ENCODE results near the gene ZNF287.

The ZNF287 gene

DNA sequence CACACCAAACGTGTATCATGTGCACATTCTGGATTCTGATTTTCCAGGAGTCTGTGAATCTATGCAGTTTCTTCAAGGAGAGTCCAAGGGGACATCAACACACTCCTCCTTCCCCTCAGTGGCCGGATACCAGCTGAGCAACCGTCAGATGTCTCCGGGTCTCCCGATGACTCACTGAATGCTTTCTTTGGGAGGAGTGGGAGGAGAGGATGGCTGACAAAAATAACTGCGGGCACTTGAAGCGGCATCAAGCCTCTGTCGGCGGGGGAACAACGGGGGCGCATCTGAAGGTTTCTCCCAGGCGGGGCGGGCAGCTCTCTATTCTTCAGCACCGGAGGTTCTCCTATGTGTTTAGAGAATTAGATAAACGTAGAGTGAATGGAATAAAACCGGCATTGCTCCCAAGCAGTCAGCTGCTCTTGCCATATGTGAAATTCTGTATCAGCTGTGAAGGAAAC, 52.4 kb downstream of the ZNF287 start:
- DNase-seq (ENCODE audit: low read depth), result no peak

GRCh38 chr17:16515933-16516332, 53.1 kb downstream of the ZNF287 start:
- no peak for DNase-seq (ENCODE audit: low read depth)

DNA sequence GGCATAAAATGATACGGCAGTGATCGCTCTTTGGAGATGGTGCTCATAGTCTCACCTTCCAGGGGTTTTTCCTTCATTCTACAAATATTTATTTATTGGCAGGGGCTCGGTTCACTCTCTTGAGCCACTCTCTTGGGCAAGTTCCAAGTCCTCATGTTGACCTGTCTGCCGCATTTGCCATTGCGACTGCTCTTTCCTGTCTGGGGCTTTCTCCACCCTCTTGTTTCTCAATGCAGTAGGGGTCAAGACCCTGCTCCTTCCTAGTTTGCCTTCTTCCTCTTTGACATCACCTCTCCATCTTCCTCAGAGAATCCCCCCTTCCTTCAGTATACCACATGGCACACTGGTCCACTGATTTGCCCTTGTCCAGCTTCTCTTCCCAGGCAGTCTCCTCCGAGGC, 55.1 kb downstream of the ZNF287 start:
- DNase-seq (ENCODE audit: low read depth), result no peak

- no peak for DNase-seq (ENCODE audit: low read depth)
Observed at GRCh38 chr17:16512011-16512410, 57.0 kb downstream of the ZNF287 start.

DNA sequence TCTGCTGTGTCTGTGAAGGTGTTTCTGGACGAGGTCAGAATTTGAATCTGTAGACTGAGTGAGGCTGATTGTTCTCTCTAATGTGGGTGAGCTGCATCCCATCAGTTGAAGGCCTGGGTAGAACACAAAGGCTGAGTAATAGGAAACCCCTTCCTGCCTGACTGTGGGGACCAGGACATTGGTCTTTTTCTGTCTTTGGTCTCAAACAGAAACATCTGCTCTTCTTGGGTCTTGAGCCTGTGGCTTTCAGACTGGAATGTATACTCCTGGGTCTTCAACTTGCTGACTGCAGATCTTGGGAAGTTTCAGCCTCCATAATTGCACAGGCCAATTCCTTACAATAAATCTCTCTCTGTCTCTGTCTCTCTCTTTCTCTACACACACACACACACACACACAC, 57.4 kb downstream of the ZNF287 start:
- no peak for DNase-seq (ENCODE audit: low read depth)

DNA sequence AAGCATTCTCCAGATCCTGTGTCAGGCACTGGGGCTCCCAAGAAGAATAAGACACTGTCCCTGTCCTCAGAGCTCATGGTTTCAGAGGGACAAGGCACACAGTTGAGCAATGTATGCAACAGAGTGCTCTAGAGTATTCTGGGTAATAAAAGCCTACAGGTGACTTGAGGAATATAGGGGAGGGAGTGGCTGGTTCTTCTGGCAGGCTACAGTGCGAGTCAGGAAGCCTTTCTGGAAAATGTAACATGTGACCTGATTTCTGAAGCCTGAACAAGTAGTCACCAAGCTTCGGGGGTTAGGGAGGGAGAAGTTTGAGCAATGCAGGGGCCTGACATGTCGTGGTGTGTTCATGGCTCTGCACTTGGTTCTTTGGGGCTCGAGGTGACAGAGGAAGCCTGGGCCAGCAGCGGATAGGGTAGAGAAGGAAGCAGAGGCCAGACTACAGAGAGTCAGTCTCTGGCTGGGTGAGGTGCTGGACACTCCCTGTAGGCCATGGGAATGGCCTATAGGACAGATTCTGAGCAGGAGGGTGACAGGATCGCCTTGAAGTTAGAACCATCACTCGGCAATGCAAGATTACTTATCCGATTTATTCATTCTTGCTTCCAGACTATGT, 61.0 kb downstream of the ZNF287 start:
- no peak for DNase-seq (ENCODE audit: low read depth)

- DNase-seq (ENCODE audit: low read depth), result no peak
Observed at GRCh38 chr17:16506188-16506587, 62.8 kb downstream of the ZNF287 start.

- no peak for DNase-seq (ENCODE audit: low read depth)
Observed at GRCh38 chr17:16504984-16505383, 64.0 kb downstream of the ZNF287 start.
